Peyer's patch (tissue), 4 donors: ENCODE measurements around the gene GPC6.

Experiments
- CTCF ChIP-seq, 6 experiments: fragments of 450-650 bp in 4 of 6; fragments of 200-600 bp in 2 of 6; sonication (generic) in 1 of 6; IDR thresholded peaks; one replicate each; pipeline ENCODE4 v1.5.1; 2017 to 2019; ENCODE audit warnings: antibody characterized with exemption in 6 of 6, mild to moderate bottlenecking in 3 of 6, moderate library complexity in 1 of 6
- POLR2A ChIP-seq, 2 donors: fragments of 450-650 bp; IDR thresholded peaks; one replicate each; pipeline ENCODE4 v1.5.1; 2017; ENCODE audit warnings: antibody characterized with exemption in 2 of 2, mild to moderate bottlenecking in 2 of 2, moderate library complexity in 2 of 2

- TF ChIP-seq CTCF (IDR thresholded peaks at IDR 0.05) (no peak), POLR2A (IDR thresholded peaks at IDR 0.05) (no peak)
Observed at GRCh38 chr13:93766719-93767118, 540.1 kb downstream of the GPC6 start.
